IMR-90 (cell line): ENCODE data around the gene CMKLR1. TPM values are rescaled to one million over a fixed set of nuclear protein-coding genes. Genes with fewer than 3 reads are reported as not detected.

Source experiments
- ATAC-seq: fragments of 200-7000 bp; cut with Tn5 transposase; 2 replicates; pipeline ENCODE4 v1.9.1; 2020; ENCODE audit warnings: low read depth, mild to moderate bottlenecking, moderate library complexity
- BruUV-seq: library from RNA; stranded (reverse); fragments of 400-500 nt; replicated peaks from 2 replicates; lab custom pipeline; 2021; lab: Mats Ljungman, UMichigan
- CTCF ChIA-PET: fragments of 300-600 bp; formaldehyde crosslinking; extraction: SDS; loops from one replicate; lab custom pipeline; 2021; ENCODE audit warnings: antibody characterized with exemption; lab: Yijun Ruan, JAX
- POLR2A ChIA-PET: fragments of 300-600 bp; sonication (Branson Sonifier 250); formaldehyde crosslinking; loops from one replicate; lab custom pipeline; 2022; ENCODE audit warnings: antibody characterized with exemption; ENCODE audit not compliant: unreplicated experiment; lab: Charles Lee
- DNase-seq: peaks from one replicate; pipeline ENCODE4 v3.0.0; 2013
- H2AFZ ChIP-seq: replicated peaks from 2 replicates; pipeline ENCODE3; 2013; ENCODE audit warnings: low read length, mild to moderate bottlenecking; ENCODE audit not compliant: poor library complexity
- H2AK5ac ChIP-seq: 2 replicates; pipeline ENCODE4 v1.6.1; 2013; ENCODE audit warnings: low read depth, low read length, inconsistent platforms
- H2AK9ac ChIP-seq: replicated peaks from 2 replicates; pipeline ENCODE3; 2013; ENCODE audit warnings: mild to moderate bottlenecking, low read depth, low read length, moderate library complexity; ENCODE audit not compliant: poor library complexity
- H2BK120ac ChIP-seq: 2 replicates; pipeline ENCODE4 v1.6.1; 2013; ENCODE audit warnings: low read depth, low read length, inconsistent platforms
- H2BK15ac ChIP-seq: 3 replicates; pipeline ENCODE4 v1.6.1; 2013; ENCODE audit warnings: low read depth, low read length, inconsistent platforms
- H2BK20ac ChIP-seq: 2 replicates; pipeline ENCODE4 v1.6.1; 2013; ENCODE audit warnings: low read depth, mild to moderate bottlenecking, inconsistent platforms, low read length, moderate library complexity
- H2BK5ac ChIP-seq: 2 replicates; pipeline ENCODE4 v1.6.1; 2013; ENCODE audit warnings: mild to moderate bottlenecking, low read depth, low read length, inconsistent platforms; ENCODE audit not compliant: poor library complexity, severe bottlenecking
- H3K14ac ChIP-seq: replicated peaks from 2 replicates; pipeline ENCODE4 v1.6.1; 2013; ENCODE audit warnings: low read depth, low read length, inconsistent platforms
- H3K18ac ChIP-seq: 2 replicates; pipeline ENCODE4 v1.6.1; 2013; ENCODE audit warnings: low read depth, low read length, control low read depth
- H3K23ac ChIP-seq: 2 replicates; pipeline ENCODE4 v1.6.1; 2013; ENCODE audit warnings: low read depth, low read length, inconsistent platforms
- H3K27ac ChIP-seq: 2 replicates; pipeline ENCODE4 v1.5.1; 2013; ENCODE audit warnings: mild to moderate bottlenecking, control low read depth, low read length; ENCODE audit not compliant: insufficient read depth
- H3K27me3 ChIP-seq: 2 replicates; pipeline ENCODE4 v1.6.1; 2013; ENCODE audit warnings: low read length; ENCODE audit not compliant: control insufficient read depth, insufficient read depth
- H3K36me3 ChIP-seq: 2 replicates; pipeline ENCODE4 v1.6.1; 2013; ENCODE audit warnings: low read length, mixed read lengths; ENCODE audit not compliant: control insufficient read depth, insufficient read depth
- H3K4ac ChIP-seq: 2 replicates; pipeline ENCODE4 v1.6.1; 2013; ENCODE audit warnings: low read depth, low read length, inconsistent platforms
- H3K4me1 ChIP-seq: 2 replicates; pipeline ENCODE4 v1.6.1; 2013; ENCODE audit warnings: low read length, mixed read lengths; ENCODE audit not compliant: control insufficient read depth, insufficient read depth
- H3K4me2 ChIP-seq: 2 replicates; pipeline ENCODE4 v1.6.1; 2013; ENCODE audit warnings: low read depth, mild to moderate bottlenecking, control low read depth, low read length, moderate library complexity
- H3K4me3 ChIP-seq: 2 replicates; pipeline ENCODE4 v1.5.1; 2013; ENCODE audit warnings: low read depth, mild to moderate bottlenecking, control low read depth, low read length, moderate library complexity; ENCODE audit not compliant: insufficient read depth
- H3K56ac ChIP-seq: 2 replicates; pipeline ENCODE4 v1.6.1; 2013; ENCODE audit warnings: low read length, inconsistent platforms; ENCODE audit not compliant: insufficient read depth; ENCODE audit errors: extremely low read depth
- H3K79me1 ChIP-seq, 2 experiments: 2 replicates each; pipeline ENCODE4 v1.6.1; 2013; ENCODE audit warnings: low read length in 2 of 2, inconsistent platforms in 1 of 2, low read depth in 1 of 2
- H3K9ac ChIP-seq: 2 replicates; pipeline ENCODE4 v1.6.1; 2013; ENCODE audit warnings: low read depth, low read length, control low read depth
- H3K9me1 ChIP-seq: 2 replicates; pipeline ENCODE4 v1.6.1; 2013; ENCODE audit warnings: low read length, inconsistent platforms; ENCODE audit not compliant: insufficient read depth
- H3K9me3 ChIP-seq: 2 replicates; pipeline ENCODE4 v1.6.1; 2013; ENCODE audit warnings: low read length; ENCODE audit not compliant: control insufficient read depth, insufficient read depth
- H4K20me1 ChIP-seq: 2 replicates; pipeline ENCODE4 v1.6.1; 2013; ENCODE audit warnings: low read length, inconsistent platforms; ENCODE audit not compliant: insufficient read depth
- H4K5ac ChIP-seq: 2 replicates; pipeline ENCODE4 v1.6.1; 2013; ENCODE audit warnings: mild to moderate bottlenecking, low read depth, low read length, control low read depth
- H4K8ac ChIP-seq, 2 experiments: 2 replicates each; pipeline ENCODE4 v1.6.1; 2013; ENCODE audit warnings: low read depth in 2 of 2, low read length in 2 of 2, control low read depth in 1 of 2, inconsistent platforms in 1 of 2
- H4K91ac ChIP-seq: 2 replicates; pipeline ENCODE4 v1.6.1; 2013; ENCODE audit warnings: low read depth, low read length, inconsistent platforms; ENCODE audit not compliant: insufficient read depth
- BHLHE40 ChIP-seq: fragments of 150-350 bp; IDR thresholded peaks from 2 replicates; pipeline ENCODE4 v1.6.1; 2016; ENCODE audit warnings: mild to moderate bottlenecking, low read depth, low read length
- CHD1 ChIP-seq: IDR thresholded peaks from 2 replicates; pipeline ENCODE4 v1.6.1; 2012; ENCODE audit warnings: low read depth, low read length, improper control_type of control experiment
- CTCF ChIP-seq: conservative IDR thresholded peaks from 2 replicates; pipeline ENCODE4 v1.5.1; 2012; ENCODE audit warnings: mild to moderate bottlenecking, low read depth, low read length, improper control_type of control experiment
- ELK1 ChIP-seq: fragments of 150-350 bp; IDR thresholded peaks from 2 replicates; pipeline ENCODE4 v1.6.1; 2016; ENCODE audit warnings: low read depth, mild to moderate bottlenecking, low read length, moderate library complexity, borderline replicate concordance
- FOS ChIP-seq: fragments of 150-350 bp; IDR thresholded peaks from 2 replicates; pipeline ENCODE4 v1.6.1; 2016; ENCODE audit warnings: low read depth, low read length
- MAFK ChIP-seq: IDR thresholded peaks from 2 replicates; pipeline ENCODE4 v1.6.1; 2012; ENCODE audit warnings: low read depth, low read length, improper control_type of control experiment
- MAZ ChIP-seq: IDR thresholded peaks from 2 replicates; pipeline ENCODE4 v1.6.1; 2012; ENCODE audit warnings: low read depth, mild to moderate bottlenecking, low read length, improper control_type of control experiment, moderate library complexity, borderline replicate concordance
- NFE2L2 ChIP-seq: fragments of 150-350 bp; IDR thresholded peaks from 2 replicates; pipeline ENCODE4 v1.6.1; 2016; ENCODE audit warnings: low read depth, mild to moderate bottlenecking, low read length
- POLR2A ChIP-seq: IDR thresholded peaks from 2 replicates; pipeline ENCODE4 v1.6.1; 2012; ENCODE audit warnings: mild to moderate bottlenecking, low read depth, low read length
- RAD21 ChIP-seq: IDR thresholded peaks from 2 replicates; pipeline ENCODE4 v1.6.1; 2012; ENCODE audit warnings: low read length, improper control_type of control experiment
- SMC3 ChIP-seq: fragments of 150-350 bp; IDR thresholded peaks from 2 replicates; pipeline ENCODE4 v1.6.1; 2016; ENCODE audit warnings: low read depth, mild to moderate bottlenecking, antibody characterized with exemption, low read length, moderate library complexity
- USF2 ChIP-seq: fragments of 150-350 bp; IDR thresholded peaks from 2 replicates; pipeline ENCODE4 v1.6.1; 2017; ENCODE audit warnings: mild to moderate bottlenecking, antibody characterized with exemption, low read length, low read depth
- WGBS, 2 experiments: methylation state at CpG; one replicate each; pipeline versions ENCODE4 v1.1.5 to v1.1.7; 2013; ENCODE audit warnings: missing lambda C conversion rate in 2 of 2; ENCODE audit not compliant: insufficient read length in 1 of 2; ENCODE audit errors: extremely low coverage in 2 of 2; 5-methylcytosine and 5-hydroxymethylcytosine counted together
- dilution Hi-C: fragments of 300-500 bp; cut with HindIII; formaldehyde crosslinking; loops from one replicate; pipeline ENCODE4 v1.14.3; 2018; ENCODE audit warnings: low sequenced_read_pairs; ENCODE audit not compliant: unreplicated experiment
- in situ Hi-C: fragments of 300-500 bp; cut with MboI; formaldehyde crosslinking; loops from 3 replicates; pipeline ENCODE4 v1.14.3; 2019; ENCODE audit warnings: low sequenced_read_pairs, inconsistent platforms, mixed read lengths
- intact Hi-C: fragments of 100-400 bp; cut with micrococcal nuclease; formaldehyde crosslinking; loops from 2 replicates; pipeline ENCODE4 v1.10.0; 2022
- polyA plus RNA-seq, 3 experiments: library from polyadenylated mRNA; depleted of rRNA; stranded (reverse); fragments of >200 nt; gene quantifications; 2 replicates each; pipeline ENCODE4 v1.2.3, GENCODE V29; 2012; ENCODE audit warnings: low replicate concordance in 1 of 3
- total RNA-seq: library from RNA; depleted of rRNA; stranded (reverse); fragments of >200 nt; gene quantifications from 2 replicates; pipeline ENCODE4 v1.2.3, GENCODE V29; 2012

Gene CMKLR1
- total and polyA plus RNA-seq, 2 of the 4 experiments (the other 2 are of a cell fraction): not detected

GRCh38 chr12:108298761-108299275 is 40.3 kb downstream of the CMKLR1 start:
- Histone ChIP-seq H3K9me1 (no peaks in the 10 kb centered on the region), H3K9ac (no peak overlapping the region), H4K20me1 (no peaks in the 10 kb centered on the region), H2BK15ac (no peak overlapping the region), H3K18ac (no peak overlapping the region), H2BK5ac (no peak overlapping the region), H3K23ac (no peak overlapping the region), H3K27ac (no peak overlapping the region), H3K79me1 (no peaks in the 10 kb centered on the region), H2BK120ac (no peak overlapping the region), H3K9me3 (no peaks in the 10 kb centered on the region), H2AK9ac (no peak overlapping the region), H2AFZ (no peak overlapping the region), H3K4ac (no peak overlapping the region), H3K36me3 (no peaks in the 10 kb centered on the region), H3K4me2 (no peak overlapping the region), H4K5ac (no peak overlapping the region), H3K4me1 (no peaks in the 10 kb centered on the region), H2AK5ac (no peak overlapping the region), H3K56ac (no peak overlapping the region), H3K27me3 (no peaks in the 10 kb centered on the region), H4K8ac (no peak overlapping the region), H2BK20ac (no peak overlapping the region), H3K14ac (no peak overlapping the region), H4K91ac (no peak overlapping the region), H3K4me3 (no peak overlapping the region)
- no peak for DNase-seq
- in situ Hi-C loops: no loop called here
- 18% methylated on average over 2 of the region's 6 CpGs; no CpG with 5 or more reads in 1 of the 2 experiments for WGBS, 2 experiments
- ChIA-PET CTCF (no interaction called here), POLR2A (no interaction called here)
- no TSS peak for BruUV-seq
- dilution Hi-C loops: no loop called here
- no peak for TF ChIP-seq MAZ
- no peak for TF ChIP-seq BHLHE40
- no peak for TF ChIP-seq POLR2A
- TF ChIP-seq NFE2L2: no peak
- TF ChIP-seq RAD21: no peak
- no peak for TF ChIP-seq MAFK
- TF ChIP-seq FOS: no peak
- no peak for TF ChIP-seq CHD1
- TF ChIP-seq SMC3: no peak
- no peak for TF ChIP-seq USF2
- TF ChIP-seq ELK1: no peak
- TF ChIP-seq CTCF: no peak
- intact Hi-C loops: no loop called here
- ATAC-seq: no peak
